ENCODE results near the gene SYN1.
"Not testable (repeated sequence)": the region's sequence is repeated elsewhere in the genome, so short reads cannot be mapped to it uniquely, and the experiment has no call there.

Gene SYN1

DNA sequence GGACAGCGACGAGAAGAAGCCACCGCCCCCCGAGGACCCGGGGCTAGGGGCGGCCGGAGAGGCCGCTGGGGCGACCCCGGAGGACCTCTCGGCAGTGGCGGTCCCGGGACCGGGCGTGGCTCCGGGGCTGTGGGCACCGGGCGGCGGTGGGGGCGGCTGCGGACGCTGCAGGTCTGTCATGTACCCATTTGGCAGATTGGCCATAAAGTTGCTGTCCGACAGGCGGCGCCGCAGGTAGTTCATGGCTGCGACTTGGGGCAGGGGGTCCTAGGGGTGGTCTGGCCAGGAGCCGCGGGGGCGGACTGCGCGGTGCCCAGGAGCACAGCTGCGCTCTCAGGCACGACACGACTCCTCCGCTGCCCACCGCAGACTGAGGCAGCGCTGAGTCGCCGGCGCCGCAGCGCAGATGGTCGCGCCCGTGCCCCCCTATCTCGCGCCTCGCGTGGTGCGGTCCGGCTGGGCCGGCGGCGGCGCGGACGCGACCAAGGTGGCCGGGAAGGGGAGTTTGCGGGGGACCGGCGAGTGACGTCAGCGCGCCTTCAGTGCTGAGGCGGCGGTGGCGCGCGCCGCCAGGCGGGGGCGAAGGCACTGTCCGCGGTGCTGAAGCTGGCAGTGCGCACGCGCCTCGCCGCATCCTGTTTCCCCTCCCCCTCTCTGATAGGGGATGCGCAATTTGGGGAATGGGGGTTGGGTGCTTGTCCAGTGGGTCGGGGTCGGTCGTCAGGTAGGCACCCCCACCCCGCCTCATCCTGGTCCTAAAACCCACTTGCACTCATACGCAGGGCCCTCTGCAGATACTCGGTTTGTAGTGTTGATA lies at the start of gene SYN1:
SYN1 (minus strand) TSS at position 372 of the 817 bp plus-strand sequence; CDS start at position 243, 129 bp downstream.
- peak; percentile 26 to 56 for DNase-seq (ENCODE audit: low read depth in 2 of 2, low spot score in 1 of 2)

GRCh38 chrX:47665797-47666196 lies 46.1 kb upstream of the SYN1 start:
- DNase-seq (ENCODE audit: low read depth in 2 of 2, low spot score in 1 of 2), result not testable (repeated sequence)

- DNase-seq (ENCODE audit: low read depth in 2 of 2, low spot score in 1 of 2), result no peak
Observed at GRCh38 chrX:47664737-47665136, 45.1 kb upstream of the SYN1 start.

DNA sequence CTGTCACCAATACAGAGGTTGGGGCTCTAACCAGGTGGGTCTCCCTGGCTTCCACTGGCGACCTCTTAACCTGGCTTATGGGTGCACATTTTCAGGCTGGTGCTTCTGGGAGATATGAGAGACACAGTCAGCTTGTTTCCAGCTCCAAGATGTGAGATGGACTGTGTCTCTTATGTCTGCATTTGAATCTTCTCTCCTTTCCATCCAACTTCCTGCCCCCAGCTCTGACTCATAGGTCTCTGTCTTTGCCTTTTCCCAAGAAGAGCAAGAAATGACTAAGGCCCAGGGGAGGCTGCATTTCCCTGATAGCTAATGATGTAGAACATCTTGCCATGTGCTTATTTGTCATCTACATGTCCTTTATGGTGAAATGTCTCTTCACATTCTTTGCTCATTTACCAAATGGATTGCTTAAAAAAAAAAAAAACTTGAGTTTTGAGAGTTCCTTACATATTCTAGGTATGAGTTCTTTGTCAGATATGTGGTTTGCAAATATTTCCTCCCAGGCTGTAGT lies 42.5 kb upstream of the SYN1 start:
- no peak for DNase-seq (ENCODE audit: low read depth in 2 of 2, low spot score in 1 of 2)

GRCh38 chrX:47661539-47661938 lies 41.9 kb upstream of the SYN1 start:
- DNase-seq (ENCODE audit: low read depth in 2 of 2, low spot score in 1 of 2), result no peak

DNA sequence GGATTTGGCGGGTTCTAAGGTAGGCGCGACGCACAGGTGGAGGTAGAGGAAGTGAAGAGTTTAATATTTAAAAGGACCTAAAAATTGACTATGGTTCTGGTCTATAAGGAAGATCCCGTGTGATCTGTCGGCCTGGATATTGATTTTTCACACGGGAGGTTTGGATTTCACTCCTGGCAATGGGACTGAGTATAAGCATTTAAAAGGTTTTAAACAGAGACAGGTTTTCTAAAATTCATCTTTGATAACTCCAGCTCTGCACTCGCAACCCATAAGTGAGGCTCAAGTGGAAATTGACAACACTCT lies 39.7 kb upstream of the SYN1 start:
- DNase-seq (ENCODE audit: low read depth in 2 of 2, low spot score in 1 of 2), result no peak

DNA sequence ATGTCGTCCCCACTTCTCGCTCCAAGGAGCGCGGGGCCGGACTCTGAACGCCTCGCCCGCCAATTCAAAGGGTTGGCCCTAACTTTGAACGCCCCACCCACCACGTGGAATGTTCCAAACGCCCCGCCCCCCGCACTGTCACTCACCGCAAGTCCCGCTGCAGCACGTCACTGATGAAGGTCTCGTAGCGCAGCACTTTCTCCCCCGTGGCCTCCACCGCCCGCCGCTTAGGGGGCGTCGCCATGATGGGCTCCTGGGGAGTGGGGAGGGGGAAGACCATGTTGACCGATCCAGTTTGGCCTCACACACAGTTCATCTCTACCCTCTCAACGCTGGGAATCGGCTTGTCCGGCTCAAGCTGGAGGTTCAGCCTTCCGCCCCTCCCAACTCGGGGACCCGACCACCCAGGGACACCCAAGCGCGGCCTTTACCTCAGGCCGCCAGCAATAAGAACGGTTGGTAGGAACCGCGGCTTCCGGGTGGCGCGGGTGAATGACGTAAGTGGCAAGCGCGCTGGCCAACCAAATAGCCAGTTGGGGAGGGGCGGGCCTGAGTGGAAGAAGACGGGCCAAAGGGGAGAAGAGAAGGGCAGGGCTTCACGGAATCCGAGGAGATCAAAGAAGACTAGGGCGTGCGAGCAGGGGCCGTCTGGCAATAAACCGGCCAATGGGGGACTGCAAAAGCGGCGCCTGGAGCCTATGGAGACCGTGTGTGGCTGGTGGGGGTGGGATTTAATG lies 39.2 kb upstream of the SYN1 start, which contains the start of gene UXT:
UXT (minus strand) TSS at position 497 of the 737 bp plus-strand sequence; CDS start at position 244, 253 bp downstream.
- DNase-seq (ENCODE audit: low read depth in 2 of 2, low spot score in 1 of 2), result peak; percentile 75 to 83

DNA sequence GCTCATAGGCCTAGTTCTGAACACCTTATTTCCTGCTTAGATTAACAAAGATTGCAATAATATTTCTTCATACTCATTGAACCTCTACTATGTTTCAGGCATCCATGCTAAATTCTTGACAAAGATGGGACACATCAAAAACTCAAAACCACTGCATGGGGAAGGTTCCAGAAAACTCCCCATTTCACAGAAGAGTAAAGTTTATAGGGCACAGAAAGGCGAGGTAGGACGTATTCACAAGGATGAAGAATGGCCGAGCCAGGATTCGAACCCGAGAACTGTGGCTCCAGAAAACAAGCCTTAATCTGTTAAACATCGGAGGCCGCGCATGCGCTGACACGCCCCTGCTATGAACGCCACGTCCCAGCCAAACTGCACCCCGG lies 38.6 kb upstream of the SYN1 start:
- DNase-seq (ENCODE audit: low read depth in 2 of 2, low spot score in 1 of 2), result no peak

DNA sequence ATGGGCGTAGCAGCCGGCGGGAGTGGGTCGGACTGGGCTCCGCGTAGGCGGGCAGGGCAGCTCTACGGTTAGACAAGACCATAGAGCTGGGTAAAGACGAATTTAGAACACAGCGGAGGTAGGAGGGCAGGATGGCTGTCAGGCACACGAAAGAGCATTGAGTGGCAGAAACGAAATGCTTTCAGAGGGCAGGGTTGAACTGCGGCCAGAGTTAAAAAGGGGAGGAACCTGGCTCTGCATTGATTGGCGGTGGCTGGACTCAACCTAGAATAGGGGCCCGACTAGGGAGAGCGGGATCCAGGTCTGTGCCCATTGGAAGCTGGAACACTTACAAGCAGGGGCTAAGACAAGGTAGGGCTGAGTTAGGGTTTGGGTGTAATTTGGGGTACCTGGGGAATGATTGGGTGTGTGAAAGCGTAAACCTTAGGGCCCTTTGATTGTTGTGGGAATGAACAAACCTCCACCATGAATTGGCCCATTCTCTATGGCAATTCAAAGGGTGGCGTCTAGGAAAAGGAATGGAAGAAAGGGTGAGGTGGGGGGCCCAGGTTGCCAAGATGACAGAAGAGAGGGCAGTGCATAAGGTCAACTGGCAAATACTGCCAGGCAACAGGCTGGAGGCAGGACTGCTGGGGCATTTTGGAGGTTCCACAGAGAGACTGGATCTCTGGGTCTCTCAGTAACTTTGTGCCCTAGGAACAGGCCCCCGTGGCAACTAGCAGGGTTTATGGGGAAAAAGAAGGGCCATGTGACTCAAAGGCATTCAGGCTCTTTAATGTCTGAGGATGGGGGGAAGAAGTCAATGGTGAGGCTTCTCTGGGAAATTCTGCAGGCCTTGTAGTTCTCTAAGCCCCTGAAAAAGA lies 31.6 kb upstream of the SYN1 start:
- no peak for DNase-seq (ENCODE audit: low read depth in 2 of 2, low spot score in 1 of 2)

GRCh38 chrX:47650164-47651042 lies 30.7 kb upstream of the SYN1 start, which contains the start of gene ELK1:
TSS of gene ELK1 (minus strand) at chrX:47650563. CDS start at chrX:47641441, 9,122 bp downstream.
- DNase-seq (ENCODE audit: low read depth in 2 of 2, low spot score in 1 of 2), result peak; percentile 59 to 72

GRCh38 chrX:47649781-47650163 lies 30.1 kb upstream of the SYN1 start:
- no peak for DNase-seq (ENCODE audit: low read depth in 2 of 2, low spot score in 1 of 2)

- no peak for DNase-seq (ENCODE audit: low read depth in 2 of 2, low spot score in 1 of 2)
Observed at GRCh38 chrX:47649271-47649670, 29.6 kb upstream of the SYN1 start.

DNA sequence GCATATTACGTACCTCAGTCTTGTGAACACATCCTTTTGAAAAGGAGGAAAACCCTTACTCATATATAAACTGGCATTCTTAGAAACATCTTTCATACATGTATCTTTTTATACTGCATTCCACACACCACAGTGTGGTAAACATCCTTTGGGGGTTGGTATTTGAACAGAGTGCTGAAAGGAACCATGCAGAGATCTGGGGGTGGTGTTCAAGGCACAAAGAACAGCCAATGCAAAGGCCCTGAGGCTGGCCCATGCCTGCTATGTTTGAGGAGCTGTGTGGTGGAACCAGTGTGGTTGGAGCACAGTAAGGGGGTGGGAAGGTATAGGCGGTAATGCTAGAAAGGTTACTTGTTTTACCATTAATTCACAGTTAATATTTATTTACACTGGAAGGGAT lies 28.7 kb upstream of the SYN1 start:
- no peak for DNase-seq (ENCODE audit: low read depth in 2 of 2, low spot score in 1 of 2)

- no peak for DNase-seq (ENCODE audit: low read depth in 2 of 2, low spot score in 1 of 2)
Observed at GRCh38 chrX:47646636-47647035, 27.0 kb upstream of the SYN1 start.

- no peak for DNase-seq (ENCODE audit: low read depth in 2 of 2, low spot score in 1 of 2)
Observed at GRCh38 chrX:47645530-47645929, 25.9 kb upstream of the SYN1 start.

GRCh38 chrX:47644557-47645091 lies 25.0 kb upstream of the SYN1 start:
- no peak for DNase-seq (ENCODE audit: low read depth in 2 of 2, low spot score in 1 of 2)

GRCh38 chrX:47643926-47644325 lies 24.3 kb upstream of the SYN1 start:
- DNase-seq (ENCODE audit: low read depth in 2 of 2, low spot score in 1 of 2), result no peak

GRCh38 chrX:47638816-47639215 lies 19.2 kb upstream of the SYN1 start:
- DNase-seq (ENCODE audit: low read depth in 2 of 2, low spot score in 1 of 2), result no peak

DNA sequence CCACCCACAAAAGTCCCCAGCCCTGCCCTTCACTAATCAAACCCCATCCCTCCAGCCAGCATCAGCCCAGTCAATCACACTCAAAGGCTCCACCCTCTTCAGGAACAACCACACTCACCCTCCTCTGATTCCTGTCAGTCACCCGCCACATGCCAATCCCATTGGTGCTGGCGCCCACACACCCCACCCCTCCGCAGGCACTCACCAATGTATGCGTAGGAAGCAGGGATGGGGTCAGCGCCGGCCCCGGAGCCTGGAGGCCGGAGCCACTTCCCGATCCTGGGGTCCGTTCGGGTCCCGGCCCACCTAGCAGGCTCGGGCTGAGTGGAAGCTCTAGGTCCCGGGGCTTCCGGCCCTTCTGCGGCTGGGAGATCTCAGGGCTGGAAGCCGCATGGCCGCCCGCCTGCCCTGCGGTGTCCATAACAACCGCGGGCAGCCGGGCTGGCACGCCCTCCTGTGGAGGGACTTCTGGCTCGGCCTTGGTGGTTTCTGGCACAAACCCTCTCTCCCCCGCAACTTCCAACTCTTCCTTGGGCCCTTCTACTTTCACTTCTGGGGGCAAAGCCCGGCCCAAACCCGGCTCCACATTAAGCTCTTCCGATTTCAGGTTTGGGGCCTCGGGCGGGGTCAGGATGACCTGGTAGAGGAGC lies 18.0 kb upstream of the SYN1 start:
- DNase-seq (ENCODE audit: low read depth in 2 of 2, low spot score in 1 of 2), result no peak

Measured in stimulated activated CD8-positive, alpha-beta memory T cell treated with anti-CD3 and anti-CD28 coated beads, Interleukin-4, amount 100 ng/mL, for 1 hour (primary cell).